AML-193 (cell line): Measurements from ENCODE around the gene TACC2.
"Not testable (repeated sequence)": the region's sequence is repeated elsewhere in the genome, so short reads cannot be mapped to it uniquely, and the experiment has no call there.

ENCODE experiments used
- DNase-seq, 2 experiments: peaks; one replicate each; lab custom pipeline; 2025; lab: John Stamatoyannopoulos, UW

The TACC2 gene

GRCh38 chr10:122089311-122090017 lies 100.5 kb downstream of the TACC2 start:
- DNase-seq: no peak

GRCh38 chr10:122091722-122092121 lies 102.8 kb downstream of the TACC2 start:
- no peak for DNase-seq

GRCh38 chr10:122093076-122093475 lies 104.1 kb downstream of the TACC2 start:
- no peak for DNase-seq

GRCh38 chr10:122096181-122096580 lies 107.2 kb downstream of the TACC2 start:
- not testable (repeated sequence) for DNase-seq

GRCh38 chr10:122096705-122097104 lies 107.7 kb downstream of the TACC2 start:
- DNase-seq: no peak

GRCh38 chr10:122097935-122098334 lies 109.0 kb downstream of the TACC2 start:
- no peak for DNase-seq

- DNase-seq: no peak
Measured at GRCh38 chr10:122098924-122099323, 110.0 kb downstream of the TACC2 start.

- DNase-seq: no peak
Measured at GRCh38 chr10:122099562-122099961, 110.6 kb downstream of the TACC2 start.

GRCh38 chr10:122102146-122102868 lies 113.3 kb downstream of the TACC2 start:
- DNase-seq: no peak

GRCh38 chr10:122102869-122103525 lies 114.0 kb downstream of the TACC2 start:
- no peak for DNase-seq

- no peak for DNase-seq
Measured at GRCh38 chr10:122103592-122103991, 114.6 kb downstream of the TACC2 start.

- DNase-seq: not testable (repeated sequence)
Measured at GRCh38 chr10:122108786-122109185, 119.8 kb downstream of the TACC2 start.

GRCh38 chr10:122112021-122112616 lies 123.2 kb downstream of the TACC2 start:
- no peak for DNase-seq

- DNase-seq: no peak
Measured at GRCh38 chr10:122112625-122113160, 123.7 kb downstream of the TACC2 start.

GRCh38 chr10:122113161-122113944 lies 124.4 kb downstream of the TACC2 start:
- no peak for DNase-seq

- DNase-seq: no peak
Measured at GRCh38 chr10:122113945-122114747, 125.2 kb downstream of the TACC2 start.

GRCh38 chr10:122115874-122116273 lies 126.9 kb downstream of the TACC2 start:
- no peak for DNase-seq

GRCh38 chr10:122116331-122116730 lies 127.4 kb downstream of the TACC2 start:
- DNase-seq: no peak

- no peak for DNase-seq
Measured at GRCh38 chr10:122117475-122117874, 128.5 kb downstream of the TACC2 start.

- DNase-seq: no peak
Measured at GRCh38 chr10:122120008-122120744, 131.2 kb downstream of the TACC2 start.
